NT2/D1 (cell line): ENCODE measurements around the gene FN3K.

Experiments used
- YY1 ChIP-seq: IDR thresholded peaks from 2 replicates; pipeline ENCODE4 v1.6.1; 2011; ENCODE audit not compliant: insufficient read length, insufficient read depth
- ZNF274 ChIP-seq: IDR thresholded peaks from 2 replicates; pipeline ENCODE4 v1.6.1; 2011; ENCODE audit warnings: mild to moderate bottlenecking, low read depth, low read length

DNA sequence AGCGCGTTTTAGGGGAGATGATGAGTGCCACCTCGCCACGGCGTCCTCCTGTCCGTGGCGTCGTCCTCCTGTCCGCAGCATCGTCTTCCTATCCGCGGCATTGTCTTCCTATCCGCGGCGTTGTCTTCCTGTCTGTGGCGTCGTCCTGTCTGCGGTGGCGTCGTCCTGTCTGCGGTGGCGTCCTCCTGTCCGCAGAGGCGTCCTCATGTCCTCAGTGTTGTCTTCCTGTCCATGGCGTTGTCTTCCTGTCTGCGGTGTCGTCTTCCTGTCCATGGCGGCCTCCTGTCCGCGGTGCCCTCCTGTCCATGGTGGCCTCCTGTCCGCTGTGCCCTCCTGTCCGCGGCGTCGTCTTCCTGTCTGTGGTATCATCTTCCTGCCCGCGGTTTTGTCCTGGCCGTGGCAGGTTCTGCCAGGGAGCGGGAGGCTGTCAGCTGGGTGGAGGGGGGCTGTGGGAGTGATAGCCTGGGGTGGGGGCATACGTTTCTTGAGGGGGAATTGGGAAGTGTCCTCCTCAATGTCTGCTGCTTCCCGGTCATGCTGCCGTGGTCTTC is 47.3 kb downstream of the FN3K start:
- TF ChIP-seq ZNF274 = no peak
- no peak for TF ChIP-seq YY1
